Mesenchymal stem cell (in vitro differentiated cells and primary cell): Measurements from ENCODE around the gene CDK5R1.

Experiments used
- DNase-seq: peaks from one replicate; pipeline ENCODE4 v3.0.0-alpha.2; 2013
- H2AFZ ChIP-seq: one replicate; pipeline ENCODE4 v1.6.1; 2013; ENCODE audit warnings: low read depth, mild to moderate bottlenecking, control low read depth, inconsistent platforms, low read length, moderate library complexity
- H2AK5ac ChIP-seq: 2 replicates; pipeline ENCODE4 v1.6.1; 2013; ENCODE audit warnings: low read length, moderate library complexity, mild to moderate bottlenecking, inconsistent platforms; ENCODE audit not compliant: severe bottlenecking
- H2BK120ac ChIP-seq: one replicate; pipeline ENCODE4 v1.6.1; 2013; ENCODE audit warnings: low read depth, mild to moderate bottlenecking, inconsistent platforms, low read length, moderate library complexity
- H2BK12ac ChIP-seq, 2 experiments: one replicate each; pipeline ENCODE4 v1.6.1; 2013; ENCODE audit warnings: inconsistent platforms in 2 of 2, low read length in 2 of 2, mild to moderate bottlenecking in 2 of 2, moderate library complexity in 2 of 2, control low read depth in 1 of 2
- H2BK15ac ChIP-seq: one replicate; pipeline ENCODE4 v1.6.1; 2013; ENCODE audit warnings: mild to moderate bottlenecking, low read depth, inconsistent platforms; ENCODE audit not compliant: poor library complexity, severe bottlenecking
- H2BK5ac ChIP-seq: 2 replicates; pipeline ENCODE4 v1.6.1; 2013; ENCODE audit warnings: low read depth, mild to moderate bottlenecking, low read length, control low read depth, inconsistent platforms; ENCODE audit not compliant: poor library complexity, severe bottlenecking
- H3K14ac ChIP-seq, 2 experiments: one replicate each; pipeline ENCODE4 v1.6.1; 2013; ENCODE audit warnings: inconsistent platforms in 2 of 2, low read length in 2 of 2, control low read depth in 1 of 2, mild to moderate bottlenecking in 1 of 2, moderate library complexity in 1 of 2
- H3K18ac ChIP-seq, 2 experiments: one replicate each; pipeline ENCODE4 v1.6.1; 2013; ENCODE audit warnings: inconsistent platforms in 2 of 2, low read length in 2 of 2, control low read depth in 1 of 2, low read depth in 1 of 2, mild to moderate bottlenecking in 1 of 2
- H3K23ac ChIP-seq, 2 experiments: one replicate each; pipeline ENCODE4 v1.6.1; 2013; ENCODE audit warnings: inconsistent platforms in 2 of 2, low read length in 2 of 2, mild to moderate bottlenecking in 2 of 2, moderate library complexity in 2 of 2, control low read depth in 1 of 2
- H3K27ac ChIP-seq: 2 replicates; pipeline ENCODE4 v1.5.1; 2013; ENCODE audit warnings: mild to moderate bottlenecking, moderate library complexity, low read length, control low read depth, inconsistent platforms; ENCODE audit not compliant: poor library complexity, severe bottlenecking
- H3K27me3 ChIP-seq, 2 experiments: 2 replicates each; pipeline versions ENCODE4 v1.6.1 to v1.7.0; 2013; ENCODE audit warnings: low read length in 2 of 2, mild to moderate bottlenecking in 2 of 2, moderate library complexity in 2 of 2, control low read depth in 1 of 2, inconsistent platforms in 1 of 2; ENCODE audit not compliant: control insufficient read depth in 1 of 2, insufficient read depth in 1 of 2
- H3K36me3 ChIP-seq, 2 experiments: 2 replicates each; pipeline versions ENCODE4 v1.6.1 to v1.7.0; 2013; ENCODE audit warnings: low read length in 2 of 2, control low read depth in 1 of 2, inconsistent platforms in 1 of 2, low read depth in 1 of 2, mild to moderate bottlenecking in 1 of 2; ENCODE audit not compliant: insufficient read depth in 2 of 2, control insufficient read depth in 1 of 2
- H3K4ac ChIP-seq, 2 experiments: one replicate each; pipeline ENCODE4 v1.6.1; 2013; ENCODE audit warnings: inconsistent platforms in 2 of 2, low read length in 2 of 2, mild to moderate bottlenecking in 2 of 2, moderate library complexity in 2 of 2, control low read depth in 1 of 2, low read depth in 1 of 2
- H3K4me1 ChIP-seq: 2 replicates; pipeline ENCODE4 v1.6.1; 2013; ENCODE audit warnings: low read depth, low read length, control low read depth; ENCODE audit not compliant: control insufficient read depth, insufficient read depth
- H3K4me2 ChIP-seq: 2 replicates; pipeline ENCODE4 v1.6.1; 2013; ENCODE audit warnings: low read length, mild to moderate bottlenecking, inconsistent platforms; ENCODE audit not compliant: poor library complexity, severe bottlenecking
- H3K4me3 ChIP-seq, 2 experiments: 2 replicates each; pipeline versions ENCODE4 v1.5.1 to v1.7.0; 2013; ENCODE audit warnings: low read length in 2 of 2, mild to moderate bottlenecking in 2 of 2, control low read depth in 1 of 2, low read depth in 1 of 2; ENCODE audit not compliant: insufficient read depth in 1 of 2
- H3K79me1 ChIP-seq: replicated peaks from 2 replicates; pipeline ENCODE4 v1.6.1; 2013; ENCODE audit warnings: mild to moderate bottlenecking, control low read depth, low read length, inconsistent platforms; ENCODE audit not compliant: poor library complexity, severe bottlenecking
- H3K9ac ChIP-seq: 2 replicates; pipeline ENCODE4 v1.7.0; 2013; ENCODE audit warnings: mild to moderate bottlenecking, low read length, moderate library complexity
- H3K9me3 ChIP-seq: 2 replicates; pipeline ENCODE4 v1.7.0; 2013; ENCODE audit warnings: mild to moderate bottlenecking, low read length; ENCODE audit not compliant: control insufficient read depth
- H4K8ac ChIP-seq: one replicate; pipeline ENCODE4 v1.6.1; 2013; ENCODE audit warnings: inconsistent platforms, mild to moderate bottlenecking, low read length, moderate library complexity
- H4K91ac ChIP-seq: one replicate; pipeline ENCODE4 v1.6.1; 2013; ENCODE audit warnings: mild to moderate bottlenecking, low read length, inconsistent platforms
- WGBS: methylation state at CpG from one replicate; pipeline ENCODE4 v1.1.7; 2013; ENCODE audit warnings: mixed read lengths; 5-methylcytosine and 5-hydroxymethylcytosine counted together

CDK5R1 gene

GRCh38 chr17:32516940-32517701, 30.3 kb downstream of the CDK5R1 start:
- Histone ChIP-seq H3K14ac (no peak overlapping the region), H2BK120ac (no peak overlapping the region), H3K36me3 (no peaks in the 10 kb centered on the region), H3K27ac (no peak overlapping the region), H3K18ac (no peak overlapping the region), H3K9ac (no peak overlapping the region), H3K79me1 (no peaks in the 10 kb centered on the region), H3K4me2 (no peak overlapping the region), H2AK5ac (no peak overlapping the region), H2AFZ (no peak overlapping the region), H3K27me3 (no peaks in the 10 kb centered on the region), H2BK12ac (no peak overlapping the region), H2BK5ac (no peak overlapping the region), H3K9me3 (no peaks in the 10 kb centered on the region), H3K23ac (no peak overlapping the region), H4K8ac (no peak overlapping the region), H3K4ac (no peak overlapping the region), H2BK15ac (no peak overlapping the region), H3K4me3 (no peak overlapping the region), H4K91ac (no peak overlapping the region), H3K4me1 (peaks cover 13% of the 10 kb centered on the region)
- no peak for DNase-seq
- 47% methylated on average over 12 of the region's 12 CpGs for WGBS

GRCh38 chr17:32517982-32518381, 31.2 kb downstream of the CDK5R1 start:
- no peak overlapping the region for H2AFZ ChIP-seq
- no peaks in the 10 kb centered on the region for H3K79me1 ChIP-seq
- 93% methylated on average over 7 of the region's 7 CpGs for WGBS
- H3K27ac ChIP-seq = no peak overlapping the region
- no peaks in the 10 kb centered on the region for H3K27me3 ChIP-seq
- H3K9me3 ChIP-seq = no peaks in the 10 kb centered on the region
- H3K23ac ChIP-seq = no peak overlapping the region
- H3K4me3 ChIP-seq = no peak overlapping the region
- peak overlapping the region in 1 of 2 experiments; percentile 2 for H3K14ac ChIP-seq
- H2BK12ac ChIP-seq = no peak overlapping the region
- no peak for DNase-seq
- no peak overlapping the region for H3K4ac ChIP-seq
- H2BK5ac ChIP-seq = no peak overlapping the region
- H4K91ac ChIP-seq = no peak overlapping the region
- H2BK120ac ChIP-seq = no peak overlapping the region
- H3K18ac ChIP-seq = no peak overlapping the region
- no peak overlapping the region for H4K8ac ChIP-seq
- H2BK15ac ChIP-seq = no peak overlapping the region
- peaks cover 13% of the 10 kb centered on the region for H3K4me1 ChIP-seq
- no peaks in the 10 kb centered on the region for H3K36me3 ChIP-seq
- no peak overlapping the region for H3K9ac ChIP-seq
- no peak overlapping the region for H3K4me2 ChIP-seq
- H2AK5ac ChIP-seq = no peak overlapping the region

GRCh38 chr17:32518646-32519227, 31.9 kb downstream of the CDK5R1 start:
- Histone ChIP-seq H3K27ac (no peak overlapping the region), H3K36me3 (no peaks in the 10 kb centered on the region), H4K8ac (peak overlapping the region; percentile 3), H2BK12ac (peak overlapping the region in 1 of 2 experiments; percentile 7), H3K23ac (no peak overlapping the region), H3K18ac (no peak overlapping the region), H3K4me1 (peaks cover 13% of the 10 kb centered on the region), H3K9me3 (no peaks in the 10 kb centered on the region), H3K4ac (no peak overlapping the region), H3K79me1 (no peaks in the 10 kb centered on the region), H3K9ac (peak overlapping the region; percentile 67), H4K91ac (no peak overlapping the region), H3K4me2 (peak overlapping the region; percentile 88), H2AK5ac (no peak overlapping the region), H3K14ac (no peak overlapping the region), H2BK5ac (no peak overlapping the region), H2AFZ (no peak overlapping the region), H2BK120ac (no peak overlapping the region), H3K4me3 (peak overlapping the region; percentile 57 to 69), H3K27me3 (no peaks in the 10 kb centered on the region), H2BK15ac (no peak overlapping the region)
- no peak for DNase-seq
- WGBS = 28% methylated on average over 22 of the region's 31 CpGs

- Histone ChIP-seq H3K9me3 (no peaks in the 10 kb centered on the region), H3K4me2 (peak overlapping the region; percentile 88), H3K4me1 (peaks cover 13% of the 10 kb centered on the region), H3K14ac (no peak overlapping the region), H3K36me3 (no peaks in the 10 kb centered on the region), H2AK5ac (no peak overlapping the region), H4K8ac (peak overlapping the region; percentile 3), H3K79me1 (no peaks in the 10 kb centered on the region), H4K91ac (no peak overlapping the region), H2BK12ac (no peak overlapping the region), H2BK120ac (no peak overlapping the region), H3K9ac (peak overlapping the region; percentile 67), H3K23ac (no peak overlapping the region), H2AFZ (no peak overlapping the region), H2BK5ac (no peak overlapping the region), H2BK15ac (peak overlapping the region; percentile 16), H3K27ac (no peak overlapping the region), H3K4me3 (peak overlapping the region; percentile 57 to 69), H3K4ac (no peak overlapping the region), H3K18ac (no peak overlapping the region), H3K27me3 (no peaks in the 10 kb centered on the region)
- WGBS = 4% methylated on average over 28 of the region's 61 CpGs
- peak; percentile 49 for DNase-seq
These were observed 32.7 kb downstream of the CDK5R1 start for GRCh38 chr17:32519228-32520103.
